ENCODE results near the gene MYO1A.
A peak's percentile ranks its signal among the peaks of the same experiment; 100 is the strongest.

MYO1A gene

GRCh38 chr12:57049890-57050289, at the start of gene MYO1A:
MYO1A (minus strand) TSS chr12:57050129; CDS start chr12:57048323, 1,806 bp downstream.
- peaks cover 3% of the 10 kb centered on the region; the same call in 1 of the 2 replicates for H3K27me3 ChIP-seq (ENCODE audit: low read depth)
- no peaks in the 10 kb centered on the region; the same call in 1 of the 2 replicates for H3K4me1 ChIP-seq
- 0 out of 2 replicates have a peak, but pooled peaks cover 3% of the 10 kb centered on the region for H3K36me3 ChIP-seq (replicated peaks)
- DNase-seq (ENCODE audit: low spot score in 2 of 2) = peak in 1 of 2 experiments; percentile 21
- in situ Hi-C loops (cut with MboI; ENCODE audit: low sequenced_read_pairs) = no loop called here
- 0 out of 2 replicates have a peak, but pooled peaks cover 3% of the 10 kb centered on the region for H3K9me3 ChIP-seq
- no peak within 1 kb of the TSS for H3K4me3 ChIP-seq

GRCh38 chr12:57099047-57099714, 49.3 kb upstream of the MYO1A start:
- Histone ChIP-seq H3K27me3 (ENCODE audit: low read depth) (no peaks in the 10 kb centered on the region), H3K4me1 (no peaks in the 10 kb centered on the region), H3K4me3 (no peak overlapping the region), H3K9me3 (no peaks in the 10 kb centered on the region), H3K36me3 (replicated peaks) (peaks cover 16% of the 10 kb centered on the region)
- DNase-seq (ENCODE audit: low spot score in 2 of 2) = no peak
- in situ Hi-C loops (cut with MboI; ENCODE audit: low sequenced_read_pairs) = no loop called here

GRCh38 chr12:57098546-57098945, 48.6 kb upstream of the MYO1A start:
- H3K4me3 ChIP-seq = no peak overlapping the region
- no peaks in the 10 kb centered on the region for H3K27me3 ChIP-seq (ENCODE audit: low read depth)
- in situ Hi-C loops (cut with MboI; ENCODE audit: low sequenced_read_pairs) = no loop called here
- no peak for DNase-seq (ENCODE audit: low spot score in 2 of 2)
- no peaks in the 10 kb centered on the region for H3K4me1 ChIP-seq
- H3K9me3 ChIP-seq = no peaks in the 10 kb centered on the region
- H3K36me3 ChIP-seq (replicated peaks) = peaks cover 15% of the 10 kb centered on the region

GRCh38 chr12:57097554-57097835, 47.6 kb upstream of the MYO1A start:
- no peak for DNase-seq (ENCODE audit: low spot score in 2 of 2)
- in situ Hi-C loops (cut with MboI; ENCODE audit: low sequenced_read_pairs) = no loop called here
- H3K9me3 ChIP-seq = no peaks in the 10 kb centered on the region
- no peaks in the 10 kb centered on the region for H3K27me3 ChIP-seq (ENCODE audit: low read depth)
- no peak overlapping the region for H3K4me3 ChIP-seq
- H3K4me1 ChIP-seq = no peaks in the 10 kb centered on the region
- peaks cover 21% of the 10 kb centered on the region for H3K36me3 ChIP-seq (replicated peaks)

GRCh38 chr12:57096748-57097553, 47.0 kb upstream of the MYO1A start:
- Histone ChIP-seq H3K4me3 (no peak overlapping the region), H3K9me3 (no peaks in the 10 kb centered on the region), H3K36me3 (replicated peaks) (peaks cover 26% of the 10 kb centered on the region), H3K4me1 (no peaks in the 10 kb centered on the region), H3K27me3 (ENCODE audit: low read depth) (no peaks in the 10 kb centered on the region)
- in situ Hi-C loops (cut with MboI; ENCODE audit: low sequenced_read_pairs) = no loop called here
- DNase-seq (ENCODE audit: low spot score in 2 of 2) = no peak

- H3K4me1 ChIP-seq = no peaks in the 10 kb centered on the region
- DNase-seq (ENCODE audit: low spot score in 2 of 2) = no peak
- H3K27me3 ChIP-seq (ENCODE audit: low read depth) = no peaks in the 10 kb centered on the region
- in situ Hi-C loops (cut with MboI; ENCODE audit: low sequenced_read_pairs) = no loop called here
- H3K4me3 ChIP-seq = no peak overlapping the region
- H3K36me3 ChIP-seq (replicated peaks) = peaks cover 29% of the 10 kb centered on the region
- no peaks in the 10 kb centered on the region for H3K9me3 ChIP-seq
Observed at GRCh38 chr12:57096099-57096572, 46.2 kb upstream of the MYO1A start.

GRCh38 chr12:57095440-57095839, 45.5 kb upstream of the MYO1A start:
- H3K27me3 ChIP-seq (ENCODE audit: low read depth) = no peaks in the 10 kb centered on the region
- in situ Hi-C loops (cut with MboI; ENCODE audit: low sequenced_read_pairs) = no loop called here
- no peaks in the 10 kb centered on the region for H3K9me3 ChIP-seq
- no peak for DNase-seq (ENCODE audit: low spot score in 2 of 2)
- H3K36me3 ChIP-seq (replicated peaks) = peaks cover 29% of the 10 kb centered on the region
- no peaks in the 10 kb centered on the region for H3K4me1 ChIP-seq
- H3K4me3 ChIP-seq = no peak overlapping the region

- Histone ChIP-seq H3K4me3 (no peak overlapping the region), H3K9me3 (no peaks in the 10 kb centered on the region), H3K4me1 (no peaks in the 10 kb centered on the region), H3K27me3 (ENCODE audit: low read depth) (no peaks in the 10 kb centered on the region), H3K36me3 (replicated peaks) (peaks cover 29% of the 10 kb centered on the region)
- in situ Hi-C loops (cut with MboI; ENCODE audit: low sequenced_read_pairs) = no loop called here
- no peak for DNase-seq (ENCODE audit: low spot score in 2 of 2)
Observed at GRCh38 chr12:57094208-57095160, 44.6 kb upstream of the MYO1A start.

- no peaks in the 10 kb centered on the region for H3K27me3 ChIP-seq (ENCODE audit: low read depth)
- peak in 1 of 2 experiments; percentile 74 for DNase-seq (ENCODE audit: low spot score in 2 of 2)
- H3K4me1 ChIP-seq = no peaks in the 10 kb centered on the region
- no peak overlapping the region for H3K4me3 ChIP-seq
- peaks cover 29% of the 10 kb centered on the region for H3K36me3 ChIP-seq (replicated peaks)
- H3K9me3 ChIP-seq = no peaks in the 10 kb centered on the region
- in situ Hi-C loops (cut with MboI; ENCODE audit: low sequenced_read_pairs) = no loop called here
Observed at GRCh38 chr12:57093415-57094207, 43.7 kb upstream of the MYO1A start.

- no peak for DNase-seq (ENCODE audit: low spot score in 2 of 2)
- Histone ChIP-seq H3K27me3 (ENCODE audit: low read depth) (no peaks in the 10 kb centered on the region), H3K4me3 (no peak overlapping the region), H3K9me3 (no peaks in the 10 kb centered on the region), H3K36me3 (replicated peaks) (peaks cover 29% of the 10 kb centered on the region), H3K4me1 (peaks cover 6% of the 10 kb centered on the region)
- in situ Hi-C loops (cut with MboI; ENCODE audit: low sequenced_read_pairs) = no loop called here
Observed at GRCh38 chr12:57092876-57093414, 43.0 kb upstream of the MYO1A start.

- H3K4me1 ChIP-seq = peaks cover 8% of the 10 kb centered on the region
- in situ Hi-C loops (cut with MboI; ENCODE audit: low sequenced_read_pairs) = no loop called here
- H3K9me3 ChIP-seq = no peaks in the 10 kb centered on the region
- H3K4me3 ChIP-seq = no peak overlapping the region
- peaks cover 29% of the 10 kb centered on the region for H3K36me3 ChIP-seq (replicated peaks)
- no peaks in the 10 kb centered on the region for H3K27me3 ChIP-seq (ENCODE audit: low read depth)
- no peak for DNase-seq (ENCODE audit: low spot score in 2 of 2)
Observed at GRCh38 chr12:57092529-57092862, 42.6 kb upstream of the MYO1A start.

GRCh38 chr12:57091638-57092528, 42.0 kb upstream of the MYO1A start:
- H3K4me1 ChIP-seq = peaks cover 8% of the 10 kb centered on the region
- H3K4me3 ChIP-seq = no peak overlapping the region
- peaks cover 29% of the 10 kb centered on the region for H3K36me3 ChIP-seq (replicated peaks)
- H3K9me3 ChIP-seq = no peaks in the 10 kb centered on the region
- no peaks in the 10 kb centered on the region for H3K27me3 ChIP-seq (ENCODE audit: low read depth)
- no peak for DNase-seq (ENCODE audit: low spot score in 2 of 2)
- in situ Hi-C loops (cut with MboI; ENCODE audit: low sequenced_read_pairs) = no loop called here

Data from HAP-1 (cell line).